HG03095 (cell line): Measurements from ENCODE around the gene CEACAM19.

Source experiments
- ATAC-seq: cut with Tn5 transposase; IDR thresholded peaks from one replicate; pipeline ENCODE4 v1.9.1; 2021; ENCODE audit warnings: moderate library complexity; ENCODE audit not compliant: unreplicated experiment

CEACAM19 gene

DNA sequence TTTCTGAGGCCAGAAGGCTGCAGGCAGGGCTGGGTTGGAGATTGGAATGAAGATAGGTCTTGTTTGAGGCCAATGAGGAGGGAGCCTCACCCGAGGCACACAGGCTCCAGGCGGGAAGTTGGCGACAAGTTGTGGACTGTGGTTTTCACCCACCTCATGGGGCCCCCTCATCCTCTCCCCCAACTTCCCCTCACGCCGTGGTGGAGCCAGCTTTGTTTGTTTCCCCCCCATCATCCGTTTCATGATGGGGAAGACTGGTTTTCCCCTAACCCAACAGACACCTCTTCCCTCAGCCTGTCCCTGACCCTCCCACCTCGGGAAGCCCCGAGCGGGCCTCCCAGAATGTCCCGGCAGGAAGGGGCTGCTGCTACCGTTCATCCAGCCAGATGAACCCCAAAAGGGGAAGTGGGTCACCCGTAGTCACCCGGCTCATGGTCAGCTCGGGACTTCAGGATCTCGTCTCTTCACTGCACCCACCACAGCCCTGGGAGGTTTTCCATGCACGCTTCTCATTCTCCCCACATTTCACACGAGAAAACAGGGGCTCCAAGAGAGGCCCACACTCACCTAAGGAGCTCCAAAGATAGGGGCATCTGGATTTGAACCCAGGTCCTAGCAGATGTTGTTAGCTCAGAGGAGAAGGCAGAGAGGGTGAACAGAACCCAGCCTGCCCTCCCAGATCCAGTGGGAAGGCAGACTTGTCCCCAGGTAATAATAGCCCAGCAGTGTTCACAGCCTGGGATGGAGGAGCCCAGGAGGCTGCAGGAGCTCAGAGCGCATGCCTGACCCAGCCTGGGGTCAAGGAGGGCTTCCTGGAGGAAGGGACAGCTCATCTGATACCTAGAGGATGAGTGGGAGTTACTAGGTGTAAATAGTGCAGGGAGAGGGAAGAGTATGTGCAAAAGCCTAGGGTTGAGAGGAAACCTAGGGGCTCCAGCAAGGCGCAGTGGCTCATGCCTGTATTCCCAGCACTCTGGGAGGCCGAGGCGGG lies 51.1 kb downstream of the CEACAM19 start:
- ATAC-seq: no peak

DNA sequence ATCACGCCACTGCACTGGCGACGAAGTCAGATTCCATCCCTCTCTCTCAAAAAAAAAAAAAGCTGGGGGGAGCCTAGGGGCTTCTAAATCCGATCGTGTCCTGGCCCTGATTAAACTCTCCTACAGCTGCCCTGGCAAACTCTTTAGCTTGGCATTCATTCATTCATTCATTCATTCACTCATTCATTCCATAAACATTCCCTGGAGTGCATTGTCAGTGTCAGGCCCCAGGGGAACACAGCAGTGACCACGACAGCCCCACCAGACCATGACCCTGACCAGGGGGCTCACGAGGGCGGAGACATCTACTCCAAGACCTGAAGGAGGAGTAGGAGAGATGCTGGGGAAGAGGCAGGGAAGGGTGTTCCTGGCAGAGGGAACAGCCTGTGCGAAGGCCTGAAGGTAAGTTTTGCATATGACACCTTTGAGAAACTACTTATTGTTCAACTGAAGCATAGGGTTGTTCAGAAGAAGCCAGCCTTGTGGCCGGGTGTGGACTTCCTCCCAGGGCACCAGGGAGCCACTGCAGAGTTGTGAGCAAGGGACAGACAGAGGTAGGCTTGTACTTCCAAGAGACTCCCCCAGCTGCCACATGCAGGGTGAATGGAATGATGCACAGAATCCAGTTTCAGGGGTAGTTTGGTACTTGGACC lies 52.1 kb downstream of the CEACAM19 start:
- ATAC-seq: no peak

DNA sequence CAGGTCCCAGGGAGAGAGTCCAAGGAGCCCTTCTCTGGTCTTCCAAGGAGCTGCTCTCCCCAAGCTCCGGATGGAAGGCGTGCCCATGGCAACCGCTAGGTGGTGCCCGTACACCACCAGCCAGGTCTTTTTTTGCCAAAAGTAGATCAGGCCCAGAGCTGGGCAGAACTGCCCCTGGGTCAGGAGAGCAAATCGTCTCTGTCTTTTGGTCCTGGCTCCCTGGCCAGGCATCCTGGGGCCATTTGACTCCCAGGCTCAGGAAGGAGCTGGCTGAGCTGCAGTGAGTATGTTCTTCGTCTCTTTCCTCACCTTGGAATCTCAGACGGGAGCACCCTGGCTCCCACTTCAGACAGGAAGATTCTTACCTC lies 52.7 kb downstream of the CEACAM19 start:
- no peak for ATAC-seq

DNA sequence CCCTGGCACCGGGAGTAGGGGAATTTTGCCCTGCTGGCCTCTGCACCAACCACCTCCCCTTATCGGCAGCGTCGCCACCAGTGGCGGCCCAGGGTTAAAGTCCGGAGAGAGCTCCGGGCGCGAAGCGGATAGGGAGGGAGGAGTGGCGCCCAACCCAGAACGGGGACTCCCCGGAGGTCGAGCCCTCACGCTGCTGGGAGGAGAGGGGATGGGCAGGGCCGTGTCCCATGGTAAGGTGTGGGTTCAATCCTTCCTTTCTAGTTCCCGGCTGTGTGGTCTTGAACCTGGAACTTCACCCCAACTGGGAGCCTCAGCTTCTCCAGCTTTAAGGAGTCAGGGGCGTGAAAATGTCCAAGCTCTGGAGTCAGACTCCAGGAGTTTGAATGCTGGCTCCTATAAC lies 54.0 kb downstream of the CEACAM19 start:
- no peak for ATAC-seq

DNA sequence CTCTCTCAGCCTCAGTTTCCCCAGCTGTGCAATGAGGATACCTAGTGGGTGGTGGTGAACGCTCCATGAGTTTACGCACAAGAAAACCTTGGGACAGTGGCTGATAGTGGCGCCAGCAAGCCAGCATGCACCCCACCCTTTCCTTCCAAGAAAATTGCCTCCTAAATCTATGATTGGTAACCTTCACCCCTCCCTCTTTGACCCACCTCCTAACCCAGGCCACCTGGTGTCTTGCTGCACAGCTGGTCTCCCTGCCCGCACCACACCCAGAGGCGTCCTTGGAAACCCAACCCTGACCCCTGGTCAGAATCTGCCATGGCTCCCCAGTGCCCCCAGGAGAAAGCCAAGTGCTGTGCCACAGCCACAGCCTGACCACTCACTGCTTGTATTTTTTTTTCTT lies 54.4 kb downstream of the CEACAM19 start:
- no peak for ATAC-seq

DNA sequence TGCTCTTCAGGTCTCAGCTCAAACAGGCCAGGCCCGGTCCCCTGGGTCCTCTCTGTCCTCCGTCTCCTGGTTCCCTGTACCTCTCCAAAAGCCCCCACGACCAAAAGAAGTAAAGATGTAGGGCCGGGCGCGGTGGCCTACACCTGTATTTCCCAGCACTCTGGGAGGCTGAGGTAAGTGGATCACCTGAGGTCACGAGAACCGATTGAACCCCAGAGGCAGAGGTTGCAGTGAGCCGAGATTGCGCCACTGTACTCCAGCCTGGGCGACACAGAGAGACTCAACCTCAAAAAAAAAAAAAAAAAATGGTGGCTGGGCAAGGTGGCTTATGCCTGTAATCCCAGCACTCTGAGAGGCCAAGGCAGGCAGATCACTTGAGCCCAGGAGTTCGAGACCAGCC lies 55.2 kb downstream of the CEACAM19 start:
- no peak for ATAC-seq

DNA sequence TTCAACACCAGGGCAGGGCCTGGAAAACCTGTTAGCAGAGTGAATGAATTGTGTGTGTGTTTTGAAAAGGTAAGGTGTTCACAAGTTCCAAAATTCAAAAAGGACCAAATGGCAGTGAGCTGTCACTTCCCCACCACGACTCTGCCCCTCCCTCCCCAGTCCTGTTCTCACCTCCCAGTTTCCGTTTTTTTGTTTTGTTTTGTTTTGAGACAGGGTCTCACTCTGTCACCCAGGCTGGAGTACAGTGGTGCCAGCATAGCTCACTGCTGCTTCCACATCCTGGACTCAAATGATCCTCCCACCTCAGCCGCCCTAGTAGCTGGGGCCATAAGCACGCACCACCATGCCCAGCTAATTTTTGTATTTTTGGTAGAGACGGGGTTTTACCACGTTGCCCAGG lies 56.9 kb downstream of the CEACAM19 start:
- no peak for ATAC-seq

DNA sequence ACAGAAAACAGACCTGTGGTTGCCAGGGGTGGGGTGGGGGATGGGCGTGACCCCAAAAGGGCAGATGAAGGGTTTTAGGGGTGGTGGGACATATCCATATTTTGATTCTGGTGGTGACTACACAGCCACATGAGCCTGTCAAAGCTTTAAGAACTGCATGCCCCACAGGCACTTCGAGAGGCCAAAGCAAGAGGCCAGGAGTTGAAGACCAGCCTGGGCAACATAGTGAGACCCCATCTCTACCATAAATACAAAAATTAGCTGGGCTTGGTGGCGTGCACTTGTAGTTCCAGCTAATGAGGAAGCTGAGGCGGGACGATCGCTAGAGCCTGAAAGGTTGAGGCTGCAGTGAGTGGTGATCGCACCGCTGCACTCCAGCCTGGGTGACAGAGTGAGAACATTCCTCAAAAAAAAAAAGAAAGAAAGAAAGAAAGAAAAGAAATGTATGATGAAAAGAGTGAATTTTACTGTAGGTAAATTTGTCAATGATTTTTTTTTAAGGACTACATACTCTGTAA lies 58.3 kb downstream of the CEACAM19 start:
- ATAC-seq: no peak

DNA sequence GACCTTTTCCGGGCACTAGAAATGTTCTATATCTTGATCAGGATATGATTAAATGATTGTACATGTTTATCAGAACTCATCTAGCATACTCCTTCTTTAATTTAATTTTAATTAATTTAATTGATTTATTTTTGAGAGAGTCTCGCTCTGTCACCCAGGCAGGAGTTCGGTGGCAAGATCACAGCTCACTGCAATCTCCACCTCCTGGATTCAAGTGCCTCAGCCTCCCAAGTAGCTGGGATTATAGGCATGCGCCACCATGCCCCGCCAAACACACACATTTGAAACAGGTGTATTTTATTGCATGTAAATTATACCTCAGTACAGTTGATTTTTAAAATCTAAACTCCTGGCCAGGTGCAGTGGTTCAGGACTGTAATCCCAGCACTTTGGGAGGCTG lies 59.8 kb downstream of the CEACAM19 start:
- ATAC-seq: no peak

DNA sequence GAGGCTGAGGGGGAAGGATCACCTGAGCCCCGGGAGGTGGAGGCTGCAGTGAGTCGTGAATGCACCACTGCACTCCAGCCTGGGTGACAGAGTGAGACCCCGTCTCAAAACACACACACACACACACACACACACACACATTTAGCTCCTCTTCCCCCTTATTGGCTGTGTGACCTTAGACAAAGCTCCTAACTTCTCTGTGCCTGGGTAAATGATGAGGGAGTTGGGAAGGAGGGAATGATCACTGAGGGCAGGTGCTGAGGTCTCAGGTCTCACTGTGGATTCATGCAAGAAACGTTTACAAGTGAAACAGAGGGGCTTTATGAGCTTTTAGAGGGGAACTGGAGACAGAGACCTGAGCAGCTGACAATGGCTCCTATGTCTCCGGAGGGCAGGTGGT lies 60.3 kb downstream of the CEACAM19 start:
- no peak for ATAC-seq

DNA sequence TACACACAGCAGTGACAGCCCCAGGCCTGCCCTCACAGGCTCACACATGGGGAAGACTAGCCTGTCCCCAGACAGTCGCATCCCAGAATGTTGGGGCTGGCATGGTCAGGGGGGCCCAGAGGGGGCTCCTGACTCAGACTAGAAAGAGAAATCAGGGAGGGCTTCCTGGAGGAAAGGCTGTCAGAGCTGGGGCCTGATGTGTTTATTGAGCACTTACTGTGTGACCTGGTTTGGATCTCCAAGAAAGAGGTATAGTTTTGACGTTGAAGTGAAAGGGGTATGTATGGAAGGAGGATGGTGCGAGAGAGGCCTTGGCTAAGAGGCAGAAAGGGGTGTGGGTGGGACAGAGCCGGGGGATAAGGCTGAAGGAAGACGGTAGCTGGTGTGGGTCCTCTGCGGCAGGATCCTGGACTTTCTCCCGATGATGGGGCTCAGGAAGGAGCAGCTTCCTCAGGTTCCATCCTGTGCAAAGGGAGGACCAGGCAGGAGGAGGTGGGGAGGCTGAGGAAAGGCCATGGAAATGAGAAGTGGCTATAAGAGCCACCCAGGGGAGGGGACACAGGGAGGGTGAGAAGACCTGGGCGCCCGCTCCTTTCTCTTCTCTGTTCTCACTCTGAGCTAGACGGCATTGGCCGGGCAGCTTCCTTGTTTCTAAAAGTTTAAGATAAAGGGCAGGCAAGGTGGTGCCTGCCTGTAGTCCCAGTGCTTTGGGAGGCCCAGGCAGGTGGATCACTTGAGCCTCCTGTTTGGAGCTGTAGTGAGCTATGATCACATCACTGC lies 61.1 kb downstream of the CEACAM19 start:
- no peak for ATAC-seq
